Parietal lobe (tissue), 1 donor: ENCODE measurements around the gene MAN1A2. TPM values are rescaled to one million over a fixed set of nuclear protein-coding genes. Genes with fewer than 3 reads are reported as not detected.

Experiments used
- total RNA-seq: library from RNA; depleted of rRNA; stranded (reverse); fragments of >200 nt; gene quantifications from one replicate; pipeline ENCODE4 v1.2.3, GENCODE V29; 2014

Gene MAN1A2
- total RNA-seq, result 104 TPM

GRCh38 chr1:117367046-117368025 lies at the start of gene MAN1A2:
Gene MAN1A2, plus strand, starts transcription at chr1:117367449. Its CDS starts 735 bp downstream, at chr1:117368184.

Other genes with a start within 250 kb of the MAN1A2 start
- gene TRIM45, start 245.7 kb upstream of the MAN1A2 start, total RNA-seq, result 8.5 TPM
- 0.31 TPM for gene VTCN1, start 156.5 kb upstream of the MAN1A2 start, total RNA-seq
- gene TENT5C, start 238.6 kb downstream of the MAN1A2 start, total RNA-seq, result 2.5 TPM